Fibroblast of pulmonary artery (primary cell): Measurements from ENCODE around the gene HES1.

ENCODE experiments used
- DNase-seq: peaks from one replicate; pipeline ENCODE4 v3.0.0-alpha.2; 2010; ENCODE audit warnings: low read depth
- H3K4me3 ChIP-seq: replicated peaks from 2 replicates; pipeline ENCODE4 v1.5.1; 2011; ENCODE audit warnings: low read depth, mild to moderate bottlenecking, control low read depth, low read length, moderate library complexity
- TF ChIP-seq, protein P1 (sequence below): IDR thresholded peaks from 2 replicates; pipeline ENCODE4 v1.5.1; 2011; ENCODE audit warnings: mild to moderate bottlenecking, control low read depth, low read length, inconsistent platforms; ENCODE audit errors: missing control alignments

HES1 gene

DNA sequence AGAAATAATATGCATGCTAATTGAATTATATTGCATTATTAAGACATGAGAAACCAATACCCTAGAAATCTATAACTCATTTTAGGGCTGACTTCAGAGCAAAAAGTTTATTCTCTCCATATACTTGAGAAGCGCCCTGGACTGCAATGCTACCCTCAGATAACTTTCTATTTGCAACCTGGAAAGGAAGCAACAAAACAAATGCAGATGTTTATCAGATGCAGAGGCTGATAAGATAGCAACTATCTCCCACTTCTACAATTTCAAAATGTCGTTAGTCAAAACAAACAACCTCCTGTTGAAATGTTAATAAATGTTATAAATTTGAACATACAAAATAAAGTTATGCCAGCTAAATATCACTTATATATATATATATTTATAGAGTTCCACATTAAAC, 34.8 kb downstream of the HES1 start:
- DNase-seq: no peak
- no peak overlapping the region for H3K4me3 ChIP-seq
- TF ChIP-seq, protein P1, sequence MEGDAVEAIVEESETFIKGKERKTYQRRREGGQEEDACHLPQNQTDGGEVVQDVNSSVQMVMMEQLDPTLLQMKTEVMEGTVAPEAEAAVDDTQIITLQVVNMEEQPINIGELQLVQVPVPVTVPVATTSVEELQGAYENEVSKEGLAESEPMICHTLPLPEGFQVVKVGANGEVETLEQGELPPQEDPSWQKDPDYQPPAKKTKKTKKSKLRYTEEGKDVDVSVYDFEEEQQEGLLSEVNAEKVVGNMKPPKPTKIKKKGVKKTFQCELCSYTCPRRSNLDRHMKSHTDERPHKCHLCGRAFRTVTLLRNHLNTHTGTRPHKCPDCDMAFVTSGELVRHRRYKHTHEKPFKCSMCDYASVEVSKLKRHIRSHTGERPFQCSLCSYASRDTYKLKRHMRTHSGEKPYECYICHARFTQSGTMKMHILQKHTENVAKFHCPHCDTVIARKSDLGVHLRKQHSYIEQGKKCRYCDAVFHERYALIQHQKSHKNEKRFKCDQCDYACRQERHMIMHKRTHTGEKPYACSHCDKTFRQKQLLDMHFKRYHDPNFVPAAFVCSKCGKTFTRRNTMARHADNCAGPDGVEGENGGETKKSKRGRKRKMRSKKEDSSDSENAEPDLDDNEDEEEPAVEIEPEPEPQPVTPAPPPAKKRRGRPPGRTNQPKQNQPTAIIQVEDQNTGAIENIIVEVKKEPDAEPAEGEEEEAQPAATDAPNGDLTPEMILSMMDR: no peak

DNA sequence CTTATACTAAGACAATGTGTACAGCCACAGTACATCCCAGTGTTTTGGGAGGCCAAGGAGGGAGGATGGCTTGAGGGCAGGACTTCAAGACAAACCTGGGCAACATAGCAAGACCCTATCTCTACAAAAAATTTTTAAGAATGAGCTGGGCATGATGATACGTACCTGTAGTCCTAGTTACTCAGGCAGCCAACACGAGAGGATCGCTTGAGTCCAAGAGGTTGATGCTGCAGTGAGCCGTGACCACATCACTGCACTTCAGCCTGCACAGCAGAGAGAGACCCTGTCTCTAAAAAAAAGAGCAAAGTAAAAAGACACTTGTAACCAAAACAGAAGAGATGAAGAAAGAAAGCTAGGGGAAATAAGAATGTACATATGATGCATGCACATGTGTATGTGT, 38.5 kb downstream of the HES1 start:
- DNase-seq: no peak
- TF ChIP-seq, protein P1: no peak
- H3K4me3 ChIP-seq: no peak overlapping the region

DNA sequence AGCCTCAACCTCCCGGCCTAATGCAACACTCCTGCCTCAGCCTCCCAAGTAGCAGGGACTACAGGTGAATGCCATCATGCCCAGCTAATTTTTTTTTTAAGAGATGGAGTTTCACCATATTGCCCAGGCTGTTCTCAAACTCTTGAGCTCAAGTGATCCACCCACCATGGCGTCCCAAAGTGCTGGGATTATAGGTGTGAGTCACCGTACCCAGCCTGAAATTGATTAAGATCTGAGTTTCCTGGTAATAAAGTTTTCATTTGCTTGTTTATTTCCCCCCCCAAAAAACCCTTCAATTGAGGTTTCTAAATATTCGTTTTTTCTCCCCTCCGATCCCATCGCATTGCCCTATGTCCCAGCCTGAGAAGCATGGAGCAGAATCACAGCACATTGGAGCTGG, 39.0 kb downstream of the HES1 start:
- no peak for DNase-seq
- H3K4me3 ChIP-seq: no peak overlapping the region
- TF ChIP-seq, protein P1: no peak

DNA sequence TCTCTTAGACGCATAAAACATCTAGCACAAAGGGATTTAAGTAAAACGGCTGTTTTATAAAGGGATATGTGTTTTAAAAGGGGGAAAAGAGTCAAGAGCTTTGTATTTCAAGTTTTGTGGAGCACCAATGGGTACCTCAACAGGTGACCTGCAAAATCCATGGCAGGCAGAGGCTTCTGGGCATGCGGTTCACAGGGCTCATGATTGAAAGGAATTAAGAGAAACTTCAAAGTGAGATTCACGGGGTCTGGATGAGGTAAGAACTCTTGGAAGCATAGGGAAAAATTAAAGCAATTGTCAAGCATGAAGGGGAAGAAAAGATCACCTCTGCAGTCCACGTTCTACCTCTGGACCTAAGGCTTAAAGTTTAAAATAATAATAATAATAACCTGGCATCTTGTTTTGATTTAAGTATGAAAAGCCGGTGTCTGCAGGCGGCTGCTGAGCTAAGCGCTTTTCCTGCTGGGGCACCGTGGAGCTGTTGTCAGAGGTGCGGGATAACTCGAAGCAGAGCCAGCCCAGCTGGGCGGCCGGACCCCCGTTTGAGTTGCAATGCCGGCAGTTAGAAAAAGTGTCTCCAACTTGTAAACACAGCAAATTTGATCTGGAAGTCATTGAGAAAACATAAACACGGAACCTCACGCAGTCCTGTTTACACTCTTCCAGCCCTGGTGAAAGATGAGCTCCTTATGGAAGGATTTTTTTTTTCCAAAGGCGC, 40.5 kb downstream of the HES1 start:
- DNase-seq: no peak

DNA sequence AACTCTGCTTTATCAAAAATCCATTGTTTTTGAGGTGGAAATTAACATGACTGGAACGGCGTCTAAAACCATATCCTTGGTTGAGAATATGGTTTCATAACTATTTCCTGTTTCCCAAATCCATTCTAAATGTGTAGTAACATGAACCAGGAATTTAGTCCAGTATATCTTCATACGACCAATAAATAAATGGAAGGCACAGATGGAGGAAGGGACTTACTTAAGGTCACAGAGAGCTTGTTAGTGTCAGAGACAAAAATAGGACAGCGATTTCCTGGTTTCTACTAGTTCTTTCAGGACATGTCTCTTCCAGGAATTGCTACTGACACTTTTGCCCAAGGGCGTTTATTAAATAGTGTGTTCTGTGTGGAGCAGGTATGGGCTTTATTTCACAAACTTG, 41.2 kb downstream of the HES1 start:
- DNase-seq: peak; percentile 33
- TF ChIP-seq, protein P1: no peak
- no peak overlapping the region for H3K4me3 ChIP-seq

More for the DNA sequence above, 40.5 kb downstream of the HES1 start:
- TF ChIP-seq, protein P1: no peak
- H3K4me3 ChIP-seq: no peak overlapping the region

DNA sequence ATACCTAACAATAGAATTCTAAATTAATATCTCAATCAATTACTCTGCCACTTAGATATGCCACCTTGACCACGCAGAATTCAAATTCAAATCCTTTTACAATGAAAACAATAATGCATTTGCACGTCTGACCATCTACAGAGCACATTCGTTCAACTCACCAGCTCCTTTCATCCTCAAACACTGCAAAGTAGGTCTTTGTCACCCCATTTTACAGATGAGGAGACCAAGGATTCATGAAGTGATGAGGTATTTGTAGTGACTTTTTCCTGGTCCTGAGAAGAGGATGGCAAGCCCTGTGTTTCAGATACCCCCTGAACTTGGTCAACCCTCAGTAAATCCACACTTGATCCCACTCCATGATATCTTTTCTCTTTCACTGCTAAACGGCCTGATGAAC, 42.2 kb downstream of the HES1 start:
- TF ChIP-seq, protein P1: no peak

DNA sequence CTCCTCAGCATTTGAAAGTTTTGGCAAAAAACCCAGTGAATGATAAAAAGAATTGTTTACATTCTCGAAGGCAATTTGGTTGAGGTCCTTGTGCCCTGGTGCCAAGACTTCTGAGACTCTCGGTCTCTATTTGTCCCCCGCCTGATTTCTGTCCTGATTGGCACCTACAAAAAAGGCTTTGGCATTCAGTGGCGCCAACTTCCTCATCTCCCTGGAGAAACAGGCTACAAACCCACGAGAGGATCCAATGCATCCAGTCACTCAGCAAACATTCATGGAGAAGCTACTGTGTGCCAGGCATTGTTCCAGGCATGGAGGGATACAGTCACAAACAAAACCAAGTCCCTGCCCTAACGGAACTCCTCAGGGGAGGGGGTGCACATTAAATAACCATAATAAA, 42.7 kb downstream of the HES1 start:
- no peak for DNase-seq
- H3K4me3 ChIP-seq: no peak overlapping the region
- TF ChIP-seq, protein P1: no peak

More for the DNA sequence above, 42.2 kb downstream of the HES1 start:
- no peak for DNase-seq
- no peak overlapping the region for H3K4me3 ChIP-seq
